ENCODE results near the gene ANO1. TPM values are rescaled to one million over a fixed set of nuclear protein-coding genes. Genes with fewer than 3 reads are reported as not detected.

Gene ANO1
- total RNA-seq, 2 experiments from 2014 or later: not detected

DNA sequence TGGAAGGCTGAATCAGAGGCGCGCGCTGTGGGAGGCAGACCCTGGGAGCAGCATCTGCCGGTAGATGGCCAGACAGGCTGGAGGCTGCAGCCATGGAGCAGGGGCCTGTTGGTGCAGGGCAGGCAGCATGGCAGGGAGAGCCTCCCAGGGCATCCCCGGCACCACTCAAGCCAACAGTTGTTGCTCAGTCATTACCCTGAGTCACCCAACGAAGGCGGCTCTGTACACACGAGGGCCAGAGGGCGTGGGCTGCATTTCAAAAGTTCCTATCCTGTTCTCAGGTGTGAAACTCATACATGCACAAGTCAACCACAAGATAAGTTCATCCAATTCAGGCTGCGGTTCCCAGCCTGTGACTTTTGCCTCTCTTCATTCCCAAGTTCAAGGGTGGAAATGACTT, 2.6 kb downstream of the ANO1 start:
- CTCF ChIA-PET: no interaction called here
- DNase-seq: peak; percentile 12
- no peaks in the 10 kb centered on the region for H3K9me3 Mint-ChIP-seq

DNA sequence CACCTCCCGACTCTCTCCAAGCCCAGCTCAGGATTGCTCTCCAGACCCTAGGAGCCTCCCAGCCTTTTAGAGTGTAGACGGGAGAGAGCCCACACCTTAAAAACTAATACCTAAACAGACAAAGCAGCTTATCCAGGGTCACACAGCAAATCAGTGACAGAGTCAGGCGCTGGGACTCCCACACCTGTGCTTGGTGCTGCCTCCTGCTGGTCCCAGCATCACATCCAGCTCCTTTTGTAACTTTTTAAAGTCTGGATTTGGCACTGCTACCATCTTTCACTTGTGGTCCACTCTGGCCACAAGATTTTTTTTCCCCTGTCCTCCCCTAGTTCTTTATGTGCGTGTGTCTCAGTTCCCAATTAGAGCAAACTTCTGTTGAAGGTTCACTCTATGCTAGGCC, 4.7 kb downstream of the ANO1 start:
- POLR2A ChIA-PET: no interaction called here
- no peak overlapping the region for H3K27ac Mint-ChIP-seq
- H3K4me3 Mint-ChIP-seq: no peak overlapping the region
- CTCF ChIA-PET: no interaction called here
- DNase-seq: no peak
- no peaks in the 10 kb centered on the region for H3K9me3 Mint-ChIP-seq
- no peaks in the 10 kb centered on the region for H3K4me1 Mint-ChIP-seq (ENCODE audit: low read depth)
- intact Hi-C loops (cut with micrococcal nuclease): no loop called here
- peaks cover 10% of the 10 kb centered on the region for H3K27me3 Mint-ChIP-seq
- no peaks in the 10 kb centered on the region for H3K36me3 Mint-ChIP-seq

More for the DNA sequence above, 2.6 kb downstream of the ANO1 start:
- H3K27ac Mint-ChIP-seq: no peak overlapping the region
- intact Hi-C loops (cut with micrococcal nuclease): no loop called here
- no peak overlapping the region for H3K4me3 Mint-ChIP-seq
- peaks cover 18% of the 10 kb centered on the region for H3K27me3 Mint-ChIP-seq
- H3K4me1 Mint-ChIP-seq (ENCODE audit: low read depth): no peaks in the 10 kb centered on the region
- H3K36me3 Mint-ChIP-seq: no peaks in the 10 kb centered on the region
- POLR2A ChIA-PET: no interaction called here

DNA sequence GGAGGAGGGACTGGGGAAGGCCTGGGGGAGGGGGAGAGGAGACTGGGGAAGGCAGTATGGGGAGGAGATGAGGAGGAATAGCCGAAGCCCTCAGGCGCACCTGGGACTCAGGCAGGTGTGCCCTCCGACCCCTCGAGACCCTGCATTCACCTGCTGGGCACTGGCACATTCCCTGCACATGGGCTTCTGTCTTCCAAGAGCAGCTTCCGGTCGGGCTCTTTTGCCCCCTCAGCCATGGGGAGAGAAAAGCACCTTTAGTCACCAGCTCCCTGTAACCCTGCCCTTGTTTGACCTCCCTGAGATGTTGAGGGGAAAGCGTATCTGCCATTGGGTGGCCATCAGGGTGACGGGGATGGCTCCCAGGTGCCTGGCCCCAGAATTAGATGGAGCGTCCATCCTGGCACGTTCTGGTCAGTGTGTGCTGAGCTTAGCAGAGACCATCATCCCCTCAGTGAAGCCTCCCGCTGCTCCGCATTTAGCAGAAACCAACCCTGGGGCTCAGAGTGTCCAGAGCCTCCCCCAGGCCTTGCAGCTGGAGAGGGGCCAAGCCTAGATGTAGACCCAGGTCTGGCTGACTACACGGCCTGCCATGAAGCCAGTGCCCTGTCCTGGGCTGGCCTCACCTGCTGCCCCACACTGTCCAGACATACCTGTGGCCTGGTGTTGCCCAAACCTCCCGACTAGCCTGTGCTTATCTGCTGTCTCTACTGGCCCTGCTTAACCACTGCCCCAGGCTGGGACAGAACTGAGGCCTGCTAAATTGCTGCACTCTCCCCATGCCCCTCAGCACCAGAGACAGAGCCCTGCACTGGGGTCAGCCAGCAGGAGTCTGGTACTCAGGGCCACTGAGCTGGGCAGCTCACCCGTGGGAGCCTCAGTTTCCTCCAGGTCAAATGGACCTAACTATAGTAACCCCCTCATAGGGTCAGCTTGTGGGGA, 6.2 kb downstream of the ANO1 start:
- intact Hi-C loops (cut with micrococcal nuclease): no loop called here
- Mint-ChIP-seq H3K4me1 (ENCODE audit: low read depth) (no peaks in the 10 kb centered on the region), H3K36me3 (no peaks in the 10 kb centered on the region), H3K27me3 (peaks cover 6% of the 10 kb centered on the region), H3K9me3 (no peaks in the 10 kb centered on the region), H3K4me3 (no peak overlapping the region), H3K27ac (no peak overlapping the region)
- ChIA-PET CTCF (no interaction called here), POLR2A (no interaction called here)
- DNase-seq: no peak

DNA sequence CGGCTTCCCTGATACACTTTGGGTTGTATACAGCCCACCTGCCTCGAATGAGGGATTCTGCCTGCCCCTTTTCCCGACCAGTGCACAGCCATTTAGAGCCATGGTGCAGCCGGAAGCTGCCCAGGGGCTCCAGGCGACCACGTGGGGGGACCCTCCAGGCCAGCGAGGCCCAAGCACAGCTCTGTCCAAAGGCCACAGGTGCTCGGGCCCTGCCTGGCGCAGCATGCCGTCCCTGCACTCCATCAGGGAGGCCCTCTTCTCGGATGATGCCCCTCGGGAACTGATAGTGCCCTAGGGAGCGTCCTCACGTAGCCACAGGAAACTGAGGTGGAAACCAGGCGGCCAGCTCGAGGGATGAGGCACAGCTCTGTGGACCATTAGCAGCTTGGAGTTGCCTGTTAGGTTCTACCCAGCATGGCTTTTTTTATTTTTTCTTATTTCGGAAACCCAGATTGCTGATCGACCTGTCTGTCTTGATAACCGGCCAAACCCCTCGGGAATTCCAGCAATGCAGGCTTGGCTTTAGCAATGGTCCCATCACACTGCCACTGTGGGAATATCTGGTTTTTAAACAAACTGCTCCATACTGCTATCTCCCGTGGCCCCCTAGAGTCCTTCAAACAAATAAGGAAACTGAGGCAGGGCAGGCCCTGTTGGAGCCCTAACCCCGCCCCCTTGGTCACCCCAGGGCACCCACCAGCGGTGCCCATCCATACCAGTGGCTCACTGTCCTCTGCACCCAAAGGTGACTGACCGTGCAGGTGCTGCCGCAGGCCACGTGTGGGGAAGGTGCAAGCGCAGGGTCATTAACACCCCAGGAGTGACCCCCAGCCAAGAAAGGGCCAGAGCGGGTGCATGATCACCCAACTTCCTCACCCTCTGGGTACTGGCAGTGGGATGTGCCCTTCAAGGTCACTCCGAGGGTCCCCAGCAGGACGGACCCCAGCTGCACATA, 8.0 kb downstream of the ANO1 start:
- no peaks in the 10 kb centered on the region for H3K9me3 Mint-ChIP-seq
- CTCF ChIA-PET: no interaction called here
- no peaks in the 10 kb centered on the region for H3K4me1 Mint-ChIP-seq (ENCODE audit: low read depth)
- H3K27me3 Mint-ChIP-seq: peaks cover 2% of the 10 kb centered on the region
- no peak for DNase-seq
- H3K4me3 Mint-ChIP-seq: no peak overlapping the region
- POLR2A ChIA-PET: no interaction called here
- no peaks in the 10 kb centered on the region for H3K36me3 Mint-ChIP-seq
- intact Hi-C loops (cut with micrococcal nuclease): no loop called here
- no peak overlapping the region for H3K27ac Mint-ChIP-seq

DNA sequence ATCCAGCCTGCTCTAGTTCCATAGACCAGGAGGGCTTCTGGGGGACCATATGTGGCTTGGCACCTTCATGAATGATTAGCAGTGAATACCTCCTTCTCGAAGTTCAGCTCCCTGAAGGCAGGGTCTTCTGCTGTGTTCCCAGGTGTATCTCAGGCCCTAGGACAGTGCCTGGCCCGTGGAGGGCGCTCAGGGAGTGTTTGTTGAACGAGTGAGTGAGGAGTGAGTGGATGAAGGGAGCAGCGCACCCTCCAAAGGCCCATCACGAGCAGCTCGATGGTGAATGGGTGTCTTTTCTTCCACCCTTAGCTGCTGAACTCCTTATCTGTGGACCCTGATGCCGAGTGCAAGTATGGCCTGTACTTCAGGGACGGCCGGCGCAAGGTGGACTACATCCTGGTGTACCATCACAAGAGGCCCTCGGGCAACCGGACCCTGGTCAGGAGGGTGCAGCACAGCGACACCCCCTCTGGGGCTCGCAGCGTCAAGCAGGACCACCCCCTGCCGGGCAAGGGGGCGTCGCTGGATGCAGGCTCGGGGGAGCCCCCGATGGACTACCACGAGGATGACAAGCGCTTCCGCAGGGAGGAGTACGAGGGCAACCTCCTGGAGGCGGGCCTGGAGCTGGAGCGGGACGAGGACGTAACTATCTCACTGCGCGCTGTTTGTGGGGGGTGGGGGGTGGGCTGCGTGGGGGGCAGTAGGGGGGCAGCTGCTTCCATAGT, 9.5 kb downstream of the ANO1 start:
- intact Hi-C loops (cut with micrococcal nuclease): no loop called here
- Mint-ChIP-seq H3K36me3 (no peaks in the 10 kb centered on the region), H3K27ac (no peak overlapping the region), H3K27me3 (peaks cover 3% of the 10 kb centered on the region), H3K9me3 (no peaks in the 10 kb centered on the region), H3K4me3 (no peak overlapping the region), H3K4me1 (ENCODE audit: low read depth) (no peaks in the 10 kb centered on the region)
- no peak for DNase-seq
- CTCF ChIA-PET: interaction anchor here (0.9 kb wide), 1 partner anchor 169 kb away, joined by 3 read pairs; no protein-coding TSS in a partner anchor
- POLR2A ChIA-PET: no interaction called here

DNA sequence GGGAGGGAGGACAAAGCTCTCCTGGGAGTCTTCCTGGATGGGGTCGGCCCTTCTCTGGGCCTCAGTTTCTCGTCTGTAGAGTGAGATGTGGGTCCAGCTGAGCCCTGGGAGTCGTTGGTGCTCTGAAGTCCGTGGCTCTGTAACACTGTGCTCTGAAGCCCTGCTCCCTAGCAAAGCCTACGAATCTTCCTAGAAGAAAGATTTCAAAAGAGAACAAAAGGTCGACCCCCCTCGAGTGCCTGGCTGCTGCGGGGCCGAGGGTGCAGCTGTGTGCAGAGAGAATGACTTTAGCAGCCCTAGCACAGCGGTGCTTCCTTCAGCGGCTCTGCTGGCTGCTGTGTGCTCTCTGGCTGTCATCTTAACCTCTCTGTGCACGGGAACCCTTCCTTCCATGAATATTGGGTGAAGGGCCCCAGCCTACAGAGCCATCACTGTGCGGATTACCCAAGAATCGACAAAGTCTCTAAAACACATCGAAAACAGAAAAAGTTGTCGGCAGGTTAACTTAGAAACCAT, 10.7 kb downstream of the ANO1 start:
- intact Hi-C loops (cut with micrococcal nuclease): no loop called here
- CTCF ChIA-PET: no interaction called here
- POLR2A ChIA-PET: no interaction called here

DNA sequence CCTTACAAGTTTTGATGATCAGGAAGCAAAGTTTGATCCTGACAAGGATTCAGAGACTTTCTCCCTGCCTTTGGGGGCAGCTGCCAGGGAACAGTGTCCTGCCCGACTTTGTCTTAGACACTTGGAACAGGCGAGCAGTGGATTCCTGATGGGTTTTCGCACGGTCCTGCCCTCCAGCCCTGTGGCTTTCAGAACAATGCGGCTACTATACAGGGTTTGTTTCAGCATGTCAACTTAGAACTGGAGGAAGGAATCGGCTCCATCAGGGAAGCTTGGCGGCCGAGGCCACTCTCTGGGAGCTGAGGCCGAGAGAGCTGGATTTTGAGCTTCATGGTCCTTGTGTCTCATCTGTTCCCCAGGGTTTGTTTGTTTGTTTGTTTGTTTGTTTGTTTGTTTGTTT, 11.5 kb downstream of the ANO1 start:
- CTCF ChIA-PET: no interaction called here
- no peaks in the 10 kb centered on the region for H3K36me3 Mint-ChIP-seq
- no peak overlapping the region for H3K4me3 Mint-ChIP-seq
- POLR2A ChIA-PET: no interaction called here
- intact Hi-C loops (cut with micrococcal nuclease): no loop called here
- no peak for DNase-seq
- peaks cover 3% of the 10 kb centered on the region for H3K27me3 Mint-ChIP-seq
- H3K27ac Mint-ChIP-seq: no peak overlapping the region
- H3K4me1 Mint-ChIP-seq (ENCODE audit: low read depth): no peaks in the 10 kb centered on the region
- H3K9me3 Mint-ChIP-seq: no peaks in the 10 kb centered on the region

More for the DNA sequence above, 10.7 kb downstream of the ANO1 start:
- Mint-ChIP-seq H3K27ac (no peak overlapping the region), H3K36me3 (no peaks in the 10 kb centered on the region), H3K4me3 (no peak overlapping the region), H3K4me1 (ENCODE audit: low read depth) (no peaks in the 10 kb centered on the region), H3K27me3 (peaks cover 3% of the 10 kb centered on the region), H3K9me3 (no peaks in the 10 kb centered on the region)
- no peak for DNase-seq

DNA sequence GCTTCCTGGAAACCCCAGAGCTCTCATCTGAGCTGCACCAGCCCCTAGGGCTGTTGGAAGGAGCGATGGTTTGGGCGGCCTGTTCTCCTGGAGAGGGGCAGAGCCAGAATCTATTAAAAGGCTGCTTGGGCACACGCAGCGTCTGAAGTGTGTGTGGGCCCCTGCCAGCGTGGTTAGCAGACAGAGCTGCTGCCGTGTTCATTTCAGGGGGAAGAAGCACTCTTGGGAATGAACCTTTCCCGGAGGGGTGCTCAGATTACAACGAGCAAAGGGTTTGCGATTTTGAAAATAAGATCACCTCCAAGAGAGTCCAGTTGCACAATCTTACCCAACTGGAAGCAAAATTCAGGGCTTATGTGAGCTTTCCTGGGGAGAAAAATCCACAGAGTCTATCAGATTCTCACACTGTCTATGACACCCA, 12.9 kb downstream of the ANO1 start:
- no peak for DNase-seq
- H3K27ac Mint-ChIP-seq: no peak overlapping the region
- H3K9me3 Mint-ChIP-seq: no peaks in the 10 kb centered on the region
- ChIA-PET POLR2A (no interaction called here), CTCF (no interaction called here)
- H3K4me3 Mint-ChIP-seq: no peak overlapping the region
- H3K4me1 Mint-ChIP-seq (ENCODE audit: low read depth): no peaks in the 10 kb centered on the region
- H3K27me3 Mint-ChIP-seq: peaks cover 3% of the 10 kb centered on the region
- H3K36me3 Mint-ChIP-seq: no peaks in the 10 kb centered on the region
- intact Hi-C loops (cut with micrococcal nuclease): no loop called here

DNA sequence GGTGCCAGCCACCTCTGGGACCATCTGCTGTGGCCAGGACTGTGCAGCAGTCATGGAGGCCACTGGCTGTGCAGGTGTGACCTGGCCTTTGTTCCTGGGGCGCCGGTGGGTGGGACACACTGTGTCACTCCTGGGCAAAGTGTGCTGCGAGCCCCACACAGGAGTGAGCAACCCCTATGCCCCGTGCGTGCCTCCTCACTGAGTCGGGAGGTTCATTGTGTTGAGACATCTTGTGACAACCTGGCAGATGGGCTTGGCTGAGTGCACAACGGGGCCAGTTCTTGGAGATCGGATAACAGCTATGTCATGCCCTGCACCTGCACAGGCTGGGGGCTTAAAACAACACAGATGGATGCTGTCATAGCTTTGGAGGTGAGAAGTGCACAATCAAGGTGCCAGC, 13.5 kb downstream of the ANO1 start:
- H3K36me3 Mint-ChIP-seq: no peaks in the 10 kb centered on the region

DNA sequence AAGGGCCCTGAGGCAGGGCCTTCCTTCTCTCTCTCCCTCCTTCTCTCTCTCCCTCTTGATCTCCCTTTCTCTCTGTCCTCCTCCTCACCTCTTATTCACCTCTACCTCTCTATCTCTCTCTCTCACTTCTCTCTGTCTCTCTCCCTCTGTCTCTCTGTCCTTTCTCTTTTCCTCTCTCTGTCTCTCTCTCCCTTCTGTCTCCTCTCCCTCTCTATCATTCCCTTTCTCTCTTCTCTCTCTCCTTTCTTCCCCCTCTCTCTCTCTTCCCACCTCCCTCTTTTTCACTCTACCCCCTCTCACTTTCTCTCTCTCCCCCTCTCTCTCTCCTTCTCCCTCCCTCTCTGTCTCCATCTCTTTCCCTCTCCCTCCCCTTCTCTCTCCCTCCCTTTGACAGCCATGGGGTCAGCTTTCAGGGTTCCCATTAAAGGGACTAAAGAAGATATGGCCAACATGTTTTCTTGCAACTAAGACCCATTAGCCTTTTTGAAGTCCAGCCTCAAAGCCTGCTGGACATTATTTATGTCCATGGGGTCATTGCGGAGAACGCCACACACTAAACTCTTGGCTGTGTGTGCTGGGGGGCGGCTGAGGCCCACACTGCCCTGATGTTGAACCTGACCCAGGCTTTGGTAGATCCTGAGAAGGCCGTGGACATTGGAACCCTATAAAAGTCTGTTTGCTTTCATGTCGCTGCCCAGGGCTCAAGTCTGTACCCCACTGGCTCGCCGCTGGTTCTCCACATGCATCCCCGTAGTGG, 15.0 kb downstream of the ANO1 start:
- Mint-ChIP-seq H3K36me3 (no peaks in the 10 kb centered on the region), H3K4me3 (no peak overlapping the region), H3K27me3 (peaks cover 3% of the 10 kb centered on the region), H3K9me3 (no peaks in the 10 kb centered on the region), H3K27ac (no peak overlapping the region), H3K4me1 (ENCODE audit: low read depth) (no peaks in the 10 kb centered on the region)
- POLR2A ChIA-PET: no interaction called here
- intact Hi-C loops (cut with micrococcal nuclease): no loop called here
- no peak for DNase-seq
- CTCF ChIA-PET: no interaction called here

More for the DNA sequence above, 13.5 kb downstream of the ANO1 start:
- intact Hi-C loops (cut with micrococcal nuclease): no loop called here
- DNase-seq: no peak
- H3K4me3 Mint-ChIP-seq: no peak overlapping the region
- no peaks in the 10 kb centered on the region for H3K9me3 Mint-ChIP-seq
- H3K27me3 Mint-ChIP-seq: peaks cover 3% of the 10 kb centered on the region
- POLR2A ChIA-PET: no interaction called here
- H3K4me1 Mint-ChIP-seq (ENCODE audit: low read depth): no peaks in the 10 kb centered on the region
- no peak overlapping the region for H3K27ac Mint-ChIP-seq
- CTCF ChIA-PET: no interaction called here

DNA sequence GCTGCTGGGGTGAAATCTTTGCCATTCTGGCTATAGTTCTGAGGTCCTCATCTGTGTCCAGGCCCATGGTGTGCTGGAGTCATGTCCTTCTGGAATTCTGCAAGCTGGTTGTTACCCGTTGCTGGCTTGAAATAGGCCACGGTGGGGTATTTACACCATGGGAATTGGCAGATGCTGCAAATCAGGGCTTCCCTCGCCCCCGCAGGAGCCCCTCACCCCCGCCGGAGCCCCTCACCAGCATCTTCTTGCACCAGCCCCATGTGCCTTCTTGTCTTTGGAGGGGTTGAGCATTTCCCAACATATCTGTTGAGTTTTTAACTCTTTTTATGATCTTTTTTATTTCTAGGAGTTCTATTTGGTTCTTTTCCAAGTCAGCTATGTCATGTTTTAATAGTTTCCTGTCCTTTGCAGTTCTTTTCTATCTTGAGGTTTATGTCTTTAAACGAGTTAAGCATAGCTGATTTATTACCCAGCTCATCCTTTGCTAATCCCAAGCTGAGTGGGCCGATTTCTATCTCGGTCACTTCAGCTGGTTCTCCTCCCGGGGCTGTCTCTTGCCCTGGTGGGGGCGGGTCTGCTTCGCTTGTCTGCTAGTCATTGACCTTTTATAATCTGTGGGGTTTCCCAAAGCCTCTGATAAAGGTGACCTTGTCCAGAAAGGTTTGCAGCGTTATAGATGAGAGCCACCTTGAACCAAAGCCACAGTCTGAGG, 17.6 kb downstream of the ANO1 start:
- H3K4me3 Mint-ChIP-seq: no peak overlapping the region
- peaks cover 3% of the 10 kb centered on the region for H3K27me3 Mint-ChIP-seq
- H3K36me3 Mint-ChIP-seq: no peaks in the 10 kb centered on the region
- ChIA-PET CTCF (no interaction called here), POLR2A (no interaction called here)
- no peaks in the 10 kb centered on the region for H3K4me1 Mint-ChIP-seq (ENCODE audit: low read depth)
- H3K9me3 Mint-ChIP-seq: no peaks in the 10 kb centered on the region
- intact Hi-C loops (cut with micrococcal nuclease): no loop called here
- DNase-seq: no peak
- no peak overlapping the region for H3K27ac Mint-ChIP-seq

All from activated CD4-positive, alpha-beta memory T cell treated with anti-CD3 and anti-CD28 coated beads for 36 hours (primary cell).